GM19438 (cell line): Measurements from ENCODE around the gene ACSL6.

Experiments used
- ATAC-seq: cut with Tn5 transposase; IDR thresholded peaks from one replicate; pipeline ENCODE4 v1.9.1; 2021; ENCODE audit warnings: low read depth; ENCODE audit not compliant: unreplicated experiment

ACSL6 gene

DNA sequence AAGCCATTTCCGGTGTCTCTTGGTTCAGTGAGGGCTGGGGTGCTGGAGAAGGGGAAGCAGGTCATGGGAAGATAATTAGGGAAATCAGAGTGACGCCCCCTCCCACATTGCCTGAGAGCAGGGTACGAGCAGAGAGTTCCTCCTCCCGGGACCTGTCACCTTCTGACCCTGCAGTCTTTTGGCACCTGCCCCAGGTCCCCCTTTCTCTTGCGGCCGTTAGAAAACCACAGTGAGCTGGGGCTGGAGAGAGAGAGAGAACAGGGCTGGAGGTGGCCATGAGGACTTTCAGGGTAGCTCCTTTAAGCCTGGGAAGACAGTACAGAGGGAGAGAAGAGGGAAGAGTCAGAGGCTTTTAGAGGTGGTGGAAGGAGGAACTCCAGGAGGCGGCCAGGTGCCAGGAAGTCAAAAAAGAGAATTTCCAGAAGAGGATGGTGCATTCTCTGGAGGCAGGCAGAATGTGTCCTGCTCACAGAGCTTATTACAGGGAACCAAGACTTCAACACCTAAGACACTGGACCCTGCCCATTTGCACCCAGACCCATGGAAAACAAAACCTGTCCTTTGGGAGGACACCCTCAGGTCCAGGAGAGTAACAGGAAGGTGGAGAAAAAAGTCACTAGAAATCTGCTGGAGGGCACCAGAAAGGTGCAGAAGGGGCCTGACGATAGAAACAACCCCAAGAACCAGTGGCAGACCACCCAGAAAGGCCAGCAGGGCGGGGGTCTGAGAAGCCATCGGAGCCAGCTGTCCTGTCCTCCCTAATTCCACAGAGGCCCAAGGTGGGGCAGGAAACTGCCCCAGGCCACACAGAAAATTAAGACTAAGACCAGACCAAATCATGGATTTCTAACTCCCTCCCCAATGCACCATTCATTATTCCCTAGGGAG is 6.5 kb upstream of the ACSL6 start:
- ATAC-seq = no peak

- ATAC-seq = no peak
Observed at GRCh38 chr5:132017316-132017715, 5.9 kb upstream of the ACSL6 start.

DNA sequence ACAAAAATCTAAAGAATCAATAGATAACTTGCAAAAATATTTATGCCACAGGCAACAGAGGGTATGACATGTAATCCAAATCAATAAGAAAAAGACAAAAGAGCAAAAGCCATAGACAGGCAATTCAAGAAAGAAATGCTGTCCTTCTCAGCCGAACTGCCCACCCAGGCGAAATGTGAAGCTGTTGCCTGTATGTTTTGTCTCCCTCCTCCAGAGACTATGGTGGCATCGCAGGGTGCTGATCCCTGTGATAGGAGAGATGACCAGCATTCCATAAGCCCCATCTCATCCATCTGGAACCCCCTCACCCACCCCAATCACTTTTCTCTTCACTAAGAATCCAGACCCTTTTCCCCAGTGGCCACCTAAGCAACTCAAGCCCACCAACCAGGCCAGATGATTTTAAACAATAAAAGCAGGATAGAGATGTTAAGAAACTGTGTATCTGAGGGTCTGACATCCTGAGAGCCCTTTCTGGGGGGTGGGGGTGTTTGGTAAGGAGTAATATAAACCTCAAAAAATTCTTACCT is 5.3 kb upstream of the ACSL6 start:
- ATAC-seq = no peak

GRCh38 chr5:132013711-132014110 is 2.3 kb upstream of the ACSL6 start:
- no peak for ATAC-seq

DNA sequence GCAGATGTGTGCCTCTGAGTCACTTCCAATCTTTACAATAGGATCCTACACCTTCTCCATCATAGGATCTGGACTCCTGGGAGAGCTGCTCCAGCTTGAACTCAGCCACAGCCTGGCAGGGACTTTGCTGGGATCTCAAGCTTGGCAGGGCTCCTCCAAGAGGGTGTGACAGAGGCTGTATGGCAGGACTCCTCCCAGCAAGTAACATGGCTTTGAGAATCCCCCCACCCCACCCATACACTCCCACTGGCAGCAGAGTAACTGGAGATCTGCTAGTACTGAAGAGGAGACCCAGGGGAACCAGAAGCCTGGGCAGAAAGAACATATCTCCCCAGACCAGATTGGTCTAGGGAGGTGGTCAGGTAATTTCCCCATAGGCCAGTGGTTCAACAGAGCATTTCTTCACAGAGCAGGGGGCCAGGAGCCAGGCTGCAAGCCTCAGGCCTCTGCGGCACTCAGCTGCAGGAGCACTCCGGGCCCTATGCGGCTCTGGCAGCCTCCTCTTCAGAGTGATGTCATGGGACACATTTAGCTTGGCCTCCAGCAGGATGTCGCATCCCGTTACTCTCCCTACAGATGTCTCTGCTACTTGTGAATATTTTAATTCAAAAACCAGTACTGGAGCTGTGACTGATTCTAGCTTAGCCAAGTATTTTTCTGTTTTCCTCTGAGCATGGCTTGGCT is 1.7 kb upstream of the ACSL6 start:
- no peak for ATAC-seq

DNA sequence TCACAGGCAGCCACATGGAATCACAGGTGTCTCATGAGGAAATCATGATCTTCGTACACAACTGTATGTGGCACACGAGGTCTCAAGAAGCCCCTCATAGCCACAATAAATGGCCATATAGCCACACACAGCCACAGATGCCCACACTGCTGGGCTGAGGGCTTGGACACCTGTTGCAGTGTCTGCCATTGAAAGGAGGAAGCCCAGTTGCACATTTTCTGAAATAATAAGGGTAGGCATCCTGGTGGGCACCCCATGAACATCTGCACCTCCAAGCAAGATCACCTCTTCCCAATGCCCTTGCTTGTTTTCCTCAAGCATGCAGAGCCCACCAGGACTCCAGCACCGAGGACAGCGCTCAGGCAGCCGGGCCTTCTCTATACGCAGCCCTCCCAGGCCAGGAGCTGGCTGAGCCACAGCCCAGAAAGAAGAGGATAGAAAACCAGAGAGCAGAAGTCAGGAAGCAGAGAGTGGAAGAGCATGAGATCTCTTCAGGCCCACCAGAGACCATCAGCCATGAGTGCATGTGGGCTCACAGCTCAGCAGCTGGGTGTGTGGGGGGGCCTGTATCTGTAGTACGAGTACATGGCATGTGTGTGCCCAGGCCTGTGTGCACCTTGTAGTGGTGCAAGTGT is 1.0 kb upstream of the ACSL6 start:
- no peak for ATAC-seq

GRCh38 chr5:132010989-132011621 is 353 bp downstream of the ACSL6 start:
- ATAC-seq = no peak

DNA sequence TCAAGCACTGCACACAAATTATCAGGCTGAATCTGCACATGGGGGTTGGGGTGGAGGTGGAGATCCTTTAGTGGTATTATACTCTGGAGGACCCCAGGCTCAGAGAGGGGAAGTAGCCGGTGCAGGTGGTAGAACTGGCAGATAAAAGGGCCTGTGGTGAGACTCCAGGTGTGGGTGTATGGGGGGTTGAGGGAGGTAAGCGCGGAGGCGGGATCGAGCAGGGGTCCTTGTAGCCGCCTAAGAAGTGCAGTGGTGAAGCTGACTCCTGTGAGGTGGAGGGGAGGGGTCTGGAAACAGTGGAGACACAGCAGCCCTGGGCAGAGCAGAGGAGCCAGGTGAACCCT is 841 bp downstream of the ACSL6 start:
- ATAC-seq = no peak

GRCh38 chr5:132009706-132010405 is 1.6 kb downstream of the ACSL6 start:
- ATAC-seq = no peak

GRCh38 chr5:132008961-132009680 is 2.3 kb downstream of the ACSL6 start:
- no peak for ATAC-seq

DNA sequence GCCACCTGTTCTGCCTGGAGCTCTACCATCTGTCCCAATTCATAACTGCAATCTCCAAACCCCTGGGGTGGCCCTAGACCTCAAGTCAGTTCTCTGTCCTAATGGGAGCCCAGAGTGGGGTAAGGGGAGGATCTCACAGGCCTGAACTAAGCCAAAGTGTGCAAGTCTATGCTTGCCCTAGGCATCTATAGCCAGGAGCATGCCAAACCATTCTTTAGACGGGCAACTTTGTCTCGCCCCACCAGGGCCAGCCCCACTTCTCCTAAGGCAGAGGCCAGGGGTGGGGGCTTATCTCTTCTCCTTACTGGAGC is 3.3 kb downstream of the ACSL6 start:
- no peak for ATAC-seq

DNA sequence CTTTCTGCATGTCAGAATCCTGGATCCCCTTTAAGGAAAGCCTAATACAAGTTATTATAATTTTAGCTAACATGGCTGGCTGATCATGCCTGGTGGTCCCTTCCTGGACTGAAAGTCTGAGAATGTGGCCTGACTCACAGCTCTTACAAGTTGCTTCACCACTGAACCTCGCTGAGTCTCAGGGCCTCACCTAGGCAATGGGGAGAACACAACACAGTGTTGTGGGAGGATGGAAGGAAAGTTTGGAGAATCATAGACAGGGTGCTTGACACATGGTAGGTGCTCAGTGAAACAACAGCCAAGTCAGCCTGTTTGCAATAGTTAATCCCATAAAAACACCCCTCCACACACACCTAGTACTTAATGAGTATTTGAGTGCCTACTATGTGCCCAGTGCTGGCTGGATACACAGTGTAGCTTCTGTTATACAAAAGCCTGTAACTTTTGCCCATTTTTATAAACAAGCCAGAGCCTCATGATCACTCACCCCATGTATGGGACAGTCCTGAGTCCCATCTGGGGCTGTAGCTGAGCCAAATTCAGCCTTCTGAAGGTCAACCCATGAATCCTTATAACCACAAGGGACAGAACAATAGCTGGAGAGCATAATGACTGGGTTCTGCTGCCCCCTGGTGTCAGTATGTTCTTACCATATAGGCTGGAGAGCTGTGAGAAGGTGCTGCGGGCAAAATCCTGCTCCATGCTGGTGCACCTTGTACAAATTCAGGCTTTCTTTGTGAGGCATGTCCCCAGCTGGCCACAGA is 3.9 kb downstream of the ACSL6 start:
- ATAC-seq = peak; percentile 63

GRCh38 chr5:132006331-132007120 is 4.9 kb downstream of the ACSL6 start:
- no peak for ATAC-seq

- no peak for ATAC-seq
Observed at GRCh38 chr5:132005591-132005990, 5.9 kb downstream of the ACSL6 start.

- no peak for ATAC-seq
Observed at GRCh38 chr5:132003982-132004381, 7.5 kb downstream of the ACSL6 start.

DNA sequence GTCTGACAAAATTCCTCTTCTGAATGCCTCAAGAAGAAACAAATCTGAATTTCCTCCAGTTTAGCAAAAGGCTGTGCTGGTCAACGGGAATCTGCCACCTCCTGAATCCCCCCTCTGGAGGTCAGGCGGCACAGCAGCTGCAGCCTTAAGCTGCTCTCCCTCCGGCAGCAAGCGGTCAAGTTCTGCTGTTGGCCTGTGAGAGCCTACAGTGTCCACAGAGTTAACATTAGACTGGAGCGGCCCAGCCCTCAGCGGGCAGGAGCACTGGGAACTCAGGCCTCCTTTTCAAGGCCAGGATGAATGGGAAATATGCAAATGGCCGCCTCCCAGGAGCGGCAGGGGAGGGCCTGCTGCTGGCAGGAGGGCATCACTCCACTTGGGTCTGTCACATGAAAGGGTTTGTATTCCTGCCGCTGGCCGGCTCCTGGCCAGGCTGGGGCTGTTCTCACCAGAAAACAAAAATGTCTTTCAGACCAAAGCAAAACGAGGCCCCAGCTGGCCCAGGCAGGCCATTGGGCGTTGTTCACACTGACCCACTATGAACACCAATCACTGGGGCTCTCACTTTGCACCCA is 8.2 kb downstream of the ACSL6 start:
- ATAC-seq = no peak

- no peak for ATAC-seq
Observed at GRCh38 chr5:132002757-132003156, 8.7 kb downstream of the ACSL6 start.
